SK-N-MC (cell line): ENCODE measurements around the gene SYVN1.

Experiments used
- EZH2 ChIP-seq: fragments of 200-600 bp; sonication (generic); IDR thresholded peaks from one replicate; pipeline ENCODE4 v1.6.1; 2017; ENCODE audit warnings: antibody characterized with exemption
- FOXP2 ChIP-seq: optimal IDR thresholded peaks from 2 replicates; pipeline ENCODE3; 2011; ENCODE audit warnings: mild to moderate bottlenecking, moderate library complexity; ENCODE audit not compliant: insufficient read depth; ENCODE audit errors: extremely low read length, control extremely low read depth
- POLR2AphosphoS5 ChIP-seq: IDR thresholded peaks from 2 replicates; pipeline ENCODE4 v1.6.1; 2012; ENCODE audit warnings: mild to moderate bottlenecking, low read depth, low read length, borderline replicate concordance

- no peak for TF ChIP-seq POLR2AphosphoS5
- no peak for TF ChIP-seq EZH2
- TF ChIP-seq FOXP2 = no peak
Observed at GRCh38 chr11:65118097-65118837, 16.1 kb downstream of the SYVN1 start.
